Stimulated activated naive CD4-positive, alpha-beta T cell treated with Interleukin-2 at 50 U/mL for 16 hours (primary cell): Measurements from ENCODE around the gene RGS10.

Experiments
- DNase-seq: peaks from one replicate; lab custom pipeline; 2025; lab: John Stamatoyannopoulos, UW

The RGS10 gene

DNA sequence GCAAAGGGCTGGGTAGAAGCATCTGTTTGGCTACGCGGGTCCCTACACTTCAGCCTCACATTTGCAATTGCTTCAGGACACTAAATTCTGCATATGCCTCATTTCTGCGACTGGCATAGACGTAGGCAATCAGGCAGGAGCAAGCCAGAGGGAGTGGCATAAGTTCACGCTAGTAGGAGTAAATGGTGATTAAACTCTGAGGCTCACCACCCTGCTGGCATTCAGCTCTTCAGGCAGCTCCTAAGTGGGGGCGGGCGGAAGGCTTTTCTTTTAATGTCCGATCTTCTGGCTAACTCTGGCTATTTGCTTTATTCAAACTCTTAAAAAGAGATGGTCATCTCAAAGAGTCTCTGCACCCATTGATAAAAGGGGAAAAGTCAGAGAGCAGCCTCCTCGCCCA lies 45.3 kb downstream of the RGS10 start:
- no peak for DNase-seq

DNA sequence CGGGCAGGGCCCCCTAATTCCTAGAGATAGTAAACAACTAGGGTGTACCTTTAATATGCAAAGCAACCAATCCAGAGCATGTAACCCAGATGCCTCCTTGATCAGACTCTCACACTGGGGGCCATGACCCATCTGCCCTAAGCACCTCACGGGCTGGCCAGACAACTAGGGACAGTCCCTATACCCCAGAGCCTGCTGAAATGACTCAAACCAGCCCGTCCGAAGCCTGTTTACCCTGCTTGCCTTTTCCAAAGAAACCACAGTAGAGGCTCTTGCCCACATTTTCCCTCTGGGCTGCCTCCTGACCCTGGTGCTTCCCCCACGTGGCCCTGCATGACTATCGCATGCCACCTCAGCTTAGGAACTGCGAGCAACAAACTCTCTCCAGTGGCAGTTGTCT lies 46.2 kb downstream of the RGS10 start:
- peak; percentile 24 for DNase-seq

DNA sequence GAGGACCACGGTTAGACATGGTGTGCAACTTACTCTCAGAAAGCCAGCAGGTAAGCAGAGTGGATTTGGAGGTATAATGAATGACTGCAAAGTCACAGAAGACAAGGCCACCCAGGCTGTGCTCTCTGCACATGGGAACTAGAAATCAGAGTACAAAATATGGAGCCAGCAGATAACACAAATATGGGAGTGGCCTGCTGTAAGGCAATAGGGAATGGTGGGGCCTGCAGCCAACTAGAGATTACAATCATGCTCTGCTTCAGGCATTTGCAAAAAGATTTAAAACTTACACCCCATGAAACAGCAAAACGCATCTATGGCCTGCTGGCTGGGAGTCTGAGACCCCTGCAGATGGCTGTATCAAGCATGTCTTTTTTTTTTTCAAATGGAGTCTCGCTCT lies 47.0 kb downstream of the RGS10 start:
- DNase-seq = no peak

DNA sequence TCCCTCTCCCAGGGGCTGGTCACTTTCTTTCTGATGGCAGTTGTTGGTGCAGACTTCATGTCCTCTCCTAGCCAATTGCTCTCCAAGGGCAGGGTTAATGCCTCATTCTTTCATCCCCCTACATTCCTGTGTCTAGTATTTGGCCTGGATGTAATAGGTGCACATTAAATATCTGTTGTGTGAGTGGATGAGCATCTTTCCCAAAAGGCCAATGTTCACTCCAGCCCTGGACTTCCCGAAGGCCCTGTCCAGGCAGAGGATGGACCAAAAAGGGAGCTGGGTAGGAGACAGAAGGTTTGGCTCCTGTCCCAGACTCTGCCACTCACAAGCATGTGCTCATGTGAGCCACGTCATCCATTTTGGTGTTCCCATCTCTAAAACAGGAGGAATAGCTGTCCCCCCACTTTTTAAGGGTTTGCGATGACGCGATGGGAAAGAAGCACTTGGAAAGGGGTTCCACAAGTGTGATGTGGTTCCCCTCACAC lies 47.5 kb downstream of the RGS10 start:
- no peak for DNase-seq

DNA sequence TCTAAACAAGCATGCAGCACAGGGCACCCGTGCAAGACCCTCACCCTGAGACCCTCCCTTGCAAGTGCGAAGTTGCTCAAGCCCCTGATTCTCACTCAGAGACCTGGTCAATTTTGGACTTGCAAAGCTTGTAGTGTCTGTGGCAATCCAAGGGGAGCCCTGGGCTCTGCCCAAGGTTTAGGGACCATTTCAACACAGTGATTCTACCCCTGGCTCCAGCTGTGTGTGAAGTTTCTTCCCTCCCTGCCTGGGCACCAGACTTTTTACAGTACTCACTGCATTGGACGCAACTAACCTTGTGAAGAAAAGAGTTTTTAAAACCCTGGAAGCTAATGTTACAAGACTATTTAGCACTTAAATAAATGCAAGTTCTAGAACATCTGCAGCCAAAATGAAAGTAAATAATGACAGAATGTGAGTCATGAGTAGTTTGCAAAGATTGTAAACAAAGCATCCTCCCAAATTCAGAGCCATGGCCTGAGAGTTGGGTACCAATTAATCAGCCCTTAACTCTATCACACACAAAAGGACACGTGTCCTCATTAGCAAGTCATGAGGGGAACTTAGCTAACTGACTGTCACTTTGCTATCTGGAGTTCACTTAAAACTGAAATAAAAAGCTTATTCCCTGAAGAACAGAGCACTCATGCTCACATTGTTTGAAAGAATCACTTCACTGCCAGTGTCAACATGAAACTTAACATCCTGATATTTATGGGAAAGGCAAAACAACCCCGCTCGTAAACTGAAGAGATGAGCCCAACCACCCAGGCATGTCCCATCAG lies 48.1 kb downstream of the RGS10 start:
- no peak for DNase-seq

DNA sequence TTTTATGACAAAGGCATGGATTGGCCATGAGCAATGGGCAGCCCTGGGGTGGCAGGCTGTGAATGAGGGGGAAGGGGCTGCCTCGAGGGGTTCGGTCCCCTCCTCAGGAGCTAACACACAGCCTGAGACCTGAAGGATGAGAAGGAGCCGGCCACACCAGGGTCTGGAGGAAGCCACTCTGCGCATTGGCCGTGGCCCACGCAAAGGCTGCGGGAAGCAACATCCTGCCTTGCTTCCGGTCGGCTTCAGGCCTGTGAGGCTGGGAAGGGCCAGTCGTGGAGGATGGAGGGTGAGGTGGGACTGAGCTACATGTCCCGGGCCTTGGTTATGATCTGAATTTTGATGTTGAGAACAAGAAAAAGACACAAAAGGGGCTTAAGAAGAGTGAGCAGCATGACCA lies 49.4 kb downstream of the RGS10 start:
- DNase-seq = no peak

DNA sequence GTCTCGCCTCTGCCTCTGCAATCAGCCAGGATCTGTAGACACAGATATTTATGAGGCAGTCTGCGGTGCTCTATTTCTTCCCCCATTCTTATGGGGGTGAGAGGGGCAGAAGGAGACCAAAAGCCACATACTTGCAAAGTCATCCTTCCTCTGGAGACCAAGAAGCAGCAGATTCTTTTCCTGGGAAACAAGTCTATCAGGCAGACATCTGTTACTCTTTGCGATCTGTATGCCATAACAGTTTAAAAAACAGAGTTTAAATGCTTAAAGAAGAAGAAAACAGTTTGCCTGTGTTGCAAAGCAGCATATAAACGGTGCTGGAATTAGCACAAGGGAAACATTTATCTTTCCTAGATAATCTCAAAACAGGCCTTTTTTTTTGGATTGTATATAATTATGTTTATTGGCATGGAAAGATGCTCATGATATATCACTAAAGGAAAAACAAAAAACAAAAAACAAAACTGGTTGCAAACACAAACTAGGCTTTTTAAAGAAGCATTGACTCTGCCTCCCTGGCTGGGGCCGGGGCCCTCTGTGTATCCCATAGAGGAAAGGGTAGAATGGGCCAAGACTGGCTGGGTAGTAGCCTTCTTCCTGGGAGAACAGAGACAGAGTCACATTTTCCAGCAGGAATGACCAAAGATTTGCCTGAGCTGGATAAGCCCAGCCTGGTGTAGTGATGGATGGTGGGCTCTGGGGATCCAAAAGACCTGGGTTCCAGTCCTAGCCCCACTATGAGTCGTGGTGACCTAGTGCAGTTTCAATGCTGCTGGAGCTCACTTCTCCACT lies 50.4 kb downstream of the RGS10 start:
- no peak for DNase-seq

DNA sequence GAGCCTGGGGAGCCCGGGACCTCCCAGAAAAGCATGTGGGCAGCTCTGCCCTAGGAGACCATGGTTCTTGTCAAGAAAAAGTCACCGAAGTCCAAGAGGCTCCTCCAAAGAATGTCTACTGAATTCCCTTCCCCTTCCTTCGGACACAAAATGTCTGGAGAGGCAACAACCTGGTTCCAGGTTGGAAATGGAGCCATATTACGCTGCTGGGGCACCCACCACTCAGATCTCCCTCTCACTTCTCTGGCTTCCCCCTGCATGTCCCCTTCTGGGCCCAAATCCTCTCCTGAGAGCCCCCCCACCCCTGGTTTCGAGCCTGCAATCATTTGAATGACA lies 52.6 kb downstream of the RGS10 start:
- DNase-seq = no peak

DNA sequence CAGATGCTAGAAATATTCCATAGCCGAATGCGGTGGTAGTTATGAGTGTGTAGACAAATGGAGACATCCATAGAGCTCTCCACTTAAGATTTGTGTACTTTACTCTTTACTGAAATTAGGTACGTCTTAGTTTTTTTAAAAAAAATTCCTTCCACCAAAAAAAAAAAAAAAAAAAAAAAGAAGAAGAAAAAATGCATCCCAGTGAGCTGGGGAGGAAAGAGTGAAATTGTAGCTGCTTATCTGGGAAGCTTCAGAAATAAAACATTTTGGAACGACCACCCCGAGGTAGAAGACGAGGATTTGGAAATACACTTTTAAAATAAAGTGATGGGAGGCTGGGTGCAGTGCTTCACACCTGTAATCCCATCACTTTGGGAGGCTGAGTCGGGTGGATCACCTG lies 53.8 kb downstream of the RGS10 start:
- no peak for DNase-seq

DNA sequence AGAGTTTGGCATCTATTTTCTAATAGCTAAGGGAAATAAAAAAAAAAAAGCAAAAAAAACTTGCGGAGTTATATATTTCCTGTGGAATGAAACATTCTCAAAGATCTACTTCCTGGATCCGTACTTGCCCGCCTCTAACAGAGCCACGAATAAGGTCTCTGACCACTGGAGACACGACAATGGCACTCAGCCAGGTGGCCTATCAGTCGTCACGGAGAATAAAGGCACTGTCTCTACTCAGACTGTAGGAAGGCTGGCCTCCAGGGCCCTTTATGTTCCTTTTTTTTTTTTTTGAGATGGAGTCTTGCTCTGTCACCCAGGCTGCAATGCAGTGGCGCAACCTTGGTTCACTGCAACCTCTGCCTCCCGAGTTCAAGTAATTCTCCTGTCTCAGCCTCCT lies 58.7 kb downstream of the RGS10 start:
- no peak for DNase-seq

DNA sequence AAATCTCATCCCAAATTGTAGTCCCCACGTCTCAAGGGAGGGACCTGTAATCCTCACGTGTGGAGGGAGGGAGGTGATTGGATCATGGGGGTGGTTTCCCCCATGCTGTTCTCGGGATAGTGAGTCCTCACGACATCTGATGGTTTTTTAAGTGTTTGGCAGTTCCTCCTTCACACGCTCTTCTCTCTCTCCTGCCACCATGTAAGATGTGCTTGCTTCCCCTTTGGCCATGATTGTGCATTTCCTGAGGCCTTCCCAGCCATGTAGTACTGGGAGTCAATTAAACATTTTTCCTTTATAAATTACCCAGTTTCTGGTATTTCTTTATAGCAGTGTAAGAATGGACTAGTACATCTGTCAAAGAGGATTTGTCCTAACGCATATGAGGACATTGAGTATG lies 59.5 kb downstream of the RGS10 start:
- no peak for DNase-seq

DNA sequence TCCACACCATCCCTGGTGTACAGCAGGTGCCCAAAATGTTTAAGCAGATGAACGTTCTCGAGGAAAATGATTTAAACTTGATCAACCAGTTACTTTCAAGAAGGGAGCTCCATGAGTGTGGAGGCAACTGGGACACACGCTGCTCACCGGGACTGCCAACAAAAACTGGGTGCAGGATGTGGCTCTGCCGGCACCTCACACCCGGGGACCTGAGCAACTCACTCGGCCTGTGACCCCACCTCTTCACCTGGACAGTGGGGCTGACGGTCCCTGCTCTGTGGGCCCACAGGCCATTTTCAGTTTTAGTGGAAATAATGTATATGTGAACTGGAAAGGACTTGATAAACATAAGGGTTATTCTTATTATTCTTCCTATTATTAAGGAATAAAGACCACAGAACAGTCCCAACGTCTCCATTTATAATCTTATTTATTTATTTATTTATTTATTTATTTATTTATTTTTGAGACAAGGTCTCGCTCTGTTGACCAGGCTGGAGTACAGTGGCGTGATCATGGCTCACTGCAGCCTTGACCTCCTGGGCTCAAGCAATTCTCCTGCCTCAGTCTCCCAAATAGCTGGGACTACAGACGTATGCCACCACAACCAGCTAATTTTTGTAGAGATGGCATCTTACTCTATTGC lies 60.6 kb downstream of the RGS10 start:
- DNase-seq = no peak

DNA sequence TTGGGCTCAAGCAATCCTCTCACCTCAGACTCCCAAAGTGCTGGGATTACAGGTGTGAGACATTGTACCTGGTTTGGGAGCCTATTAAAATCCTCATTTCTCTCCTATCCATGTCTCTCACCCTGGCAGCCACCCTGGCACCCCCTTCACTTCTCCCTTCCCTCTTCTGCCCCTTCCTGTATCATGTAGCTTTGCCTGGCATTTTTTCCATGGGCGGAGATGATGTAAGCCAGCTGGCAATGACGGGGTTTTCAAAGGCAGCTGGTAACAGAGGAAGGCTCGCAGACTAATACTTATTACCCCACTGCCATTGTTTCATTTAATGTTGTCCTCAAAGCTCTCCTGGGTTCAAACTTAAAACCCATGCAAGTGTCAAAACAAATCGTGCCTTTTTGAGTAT lies 61.9 kb downstream of the RGS10 start:
- DNase-seq = no peak

DNA sequence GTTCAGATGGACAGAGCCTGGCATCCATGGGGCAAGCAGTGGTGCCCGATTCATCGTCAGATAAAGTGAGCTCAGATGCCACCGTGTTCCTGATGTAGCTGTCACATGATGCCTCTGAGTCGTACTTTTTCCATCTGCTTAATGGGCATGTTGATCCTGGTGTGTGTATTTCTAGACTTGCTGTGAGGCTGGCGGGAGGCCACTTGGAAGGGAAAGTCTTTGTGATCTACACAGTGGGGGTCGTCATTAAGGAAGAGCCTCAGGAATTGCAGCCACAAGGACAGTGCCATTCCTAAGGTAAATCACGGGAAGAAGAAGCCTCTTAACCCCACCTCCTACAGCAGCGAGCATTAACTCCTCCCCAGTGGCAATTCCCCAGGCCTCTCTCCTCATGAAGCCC lies 63.0 kb downstream of the RGS10 start:
- DNase-seq = no peak

DNA sequence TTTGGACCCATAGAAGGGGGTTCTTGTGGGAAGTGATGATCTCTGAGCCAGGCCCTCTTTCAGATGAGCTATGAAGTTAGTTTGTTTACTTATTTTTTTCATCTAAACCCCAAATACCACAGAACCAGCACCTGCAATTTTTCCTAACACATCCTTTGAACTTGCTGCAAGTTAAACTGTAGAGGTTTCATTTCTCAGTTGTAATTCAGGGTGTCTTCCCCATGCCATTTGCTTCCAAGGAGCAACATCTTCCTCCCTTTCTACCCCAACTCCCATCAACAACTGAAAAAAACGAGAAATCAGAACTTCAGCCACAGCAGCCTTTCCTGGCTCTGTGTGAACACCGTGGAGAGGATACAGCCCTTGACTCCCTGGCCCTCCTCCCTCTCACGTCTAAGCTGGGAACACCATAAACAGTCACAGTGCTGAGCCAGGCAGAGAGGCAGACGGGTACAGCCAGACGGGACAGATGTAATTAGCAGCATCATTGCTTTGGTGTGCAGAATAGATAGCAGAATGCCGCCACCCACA lies 63.6 kb downstream of the RGS10 start:
- DNase-seq = no peak

DNA sequence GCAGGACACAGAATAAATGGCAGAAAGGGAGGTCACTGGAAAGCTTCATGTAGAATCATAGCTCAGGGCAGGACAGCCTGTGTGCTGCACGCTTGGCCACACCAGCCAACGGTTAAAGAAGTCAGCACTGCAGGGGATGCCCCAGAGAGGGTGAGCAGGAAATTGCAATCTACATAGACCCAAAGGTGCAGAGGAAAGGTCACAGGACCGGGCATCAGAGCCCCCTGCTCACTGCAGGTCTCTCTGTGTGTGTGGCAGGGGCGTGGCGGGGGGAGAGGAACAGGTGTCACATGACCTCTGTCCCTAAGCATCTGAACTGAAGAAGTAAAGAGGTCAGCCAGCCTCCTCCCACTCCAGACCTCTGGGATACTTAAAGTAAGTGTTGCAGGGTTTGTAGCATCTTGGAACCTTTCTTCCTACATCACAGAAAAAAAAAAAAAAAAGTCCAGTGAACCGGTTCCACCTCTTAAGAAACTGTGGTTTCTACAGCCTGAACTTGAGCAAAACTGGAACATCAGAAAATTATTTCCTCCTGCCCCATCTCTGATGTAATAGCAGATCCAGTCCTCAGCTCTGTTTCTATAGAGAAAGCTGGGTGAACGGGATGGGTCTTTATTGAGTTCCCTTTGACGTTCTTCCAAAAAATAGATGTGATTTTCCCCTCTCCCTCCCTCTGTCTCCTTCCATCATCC lies 64.3 kb downstream of the RGS10 start:
- DNase-seq = no peak

DNA sequence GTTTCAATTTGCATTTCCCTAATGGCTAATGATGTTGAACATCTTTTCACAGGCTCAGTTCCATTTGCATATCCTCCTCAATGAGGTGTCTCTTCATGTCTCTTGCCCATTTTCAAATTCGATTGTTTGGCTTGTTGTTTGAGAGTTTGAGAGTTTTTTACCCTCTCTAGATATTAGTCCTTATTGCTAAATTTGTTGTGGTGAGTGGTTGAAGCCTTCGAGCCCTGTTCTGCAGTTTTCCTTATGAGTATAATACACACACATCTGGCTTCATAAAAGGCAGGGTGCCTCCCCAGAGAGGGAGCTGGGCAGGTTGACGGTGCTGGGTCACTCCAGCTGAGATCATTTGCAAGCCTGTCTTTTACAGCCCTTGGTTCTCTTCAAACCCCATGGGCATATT lies 65.1 kb downstream of the RGS10 start:
- no peak for DNase-seq

DNA sequence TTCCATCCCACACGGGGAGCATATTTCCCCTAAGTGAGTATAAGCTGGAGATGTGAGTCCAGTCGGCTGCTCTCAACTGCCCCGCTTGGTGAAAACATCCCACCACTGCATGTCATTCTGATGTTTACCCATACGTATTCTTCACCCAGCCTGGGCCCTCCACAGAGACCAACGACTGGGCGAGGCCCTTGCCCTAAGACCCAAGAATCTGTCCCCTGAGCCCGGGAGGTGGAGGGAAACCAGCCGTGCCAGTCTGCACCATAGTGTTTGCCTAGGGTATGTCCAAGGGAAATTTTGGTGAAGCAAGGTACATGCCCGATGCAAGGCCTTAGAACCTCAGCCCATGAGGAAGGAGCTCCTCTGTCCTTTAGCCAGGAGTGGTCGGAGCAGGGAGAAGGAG lies 67.9 kb downstream of the RGS10 start:
- no peak for DNase-seq

DNA sequence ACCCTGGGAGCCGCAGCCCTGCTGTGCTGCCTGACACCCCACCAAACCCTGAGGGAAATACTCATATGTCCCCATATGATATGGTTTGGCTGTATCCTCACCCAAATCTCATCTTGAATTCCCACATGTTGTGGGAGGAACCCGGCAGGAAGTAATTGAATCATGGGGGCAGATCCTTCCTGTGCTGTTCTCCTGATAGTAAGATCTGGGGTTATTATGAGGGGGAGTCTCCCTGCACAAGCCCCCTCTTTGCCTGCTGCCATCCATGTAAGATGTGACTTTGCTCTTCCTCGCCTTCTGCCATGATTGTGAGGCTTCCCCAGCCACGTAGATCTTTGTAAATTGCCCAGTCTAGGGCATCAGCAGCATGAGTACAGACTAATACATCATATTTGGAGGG lies 68.7 kb downstream of the RGS10 start:
- no peak for DNase-seq

DNA sequence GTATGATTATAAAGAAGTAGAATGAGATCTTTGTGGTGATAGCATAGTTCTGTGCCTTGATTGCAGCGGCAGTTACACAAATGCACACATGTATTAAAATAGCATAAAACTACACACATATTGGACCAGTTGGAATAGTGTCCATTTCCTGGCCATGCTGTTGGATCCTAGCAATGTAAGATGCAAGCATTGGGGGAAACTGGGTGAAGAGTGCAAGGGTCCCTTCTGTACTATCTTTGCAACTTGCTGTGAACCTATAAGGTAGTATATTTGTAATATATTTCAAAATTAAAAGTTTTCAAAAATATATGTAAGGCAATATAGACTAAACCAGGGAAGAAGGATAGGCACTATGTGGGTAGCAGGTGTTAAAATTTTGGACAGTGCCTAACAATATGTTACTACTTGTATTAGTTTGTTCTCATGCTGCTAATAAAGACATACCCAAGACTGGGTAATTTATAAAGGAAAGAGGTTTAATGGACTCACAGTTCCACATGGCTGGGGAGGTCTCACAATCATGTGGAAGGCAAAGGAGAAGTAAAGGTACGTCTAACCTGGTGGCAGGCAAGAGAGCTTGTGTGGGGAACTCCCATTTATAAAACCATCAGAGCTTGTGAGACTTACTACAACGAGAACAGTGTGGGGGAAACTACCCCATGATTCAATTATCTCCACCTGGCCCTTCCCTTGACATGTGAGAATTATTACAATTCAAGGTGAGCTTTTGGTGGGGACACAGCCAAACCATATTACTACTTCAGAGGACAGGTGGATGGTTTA lies 71.4 kb downstream of the RGS10 start:
- DNase-seq = no peak

DNA sequence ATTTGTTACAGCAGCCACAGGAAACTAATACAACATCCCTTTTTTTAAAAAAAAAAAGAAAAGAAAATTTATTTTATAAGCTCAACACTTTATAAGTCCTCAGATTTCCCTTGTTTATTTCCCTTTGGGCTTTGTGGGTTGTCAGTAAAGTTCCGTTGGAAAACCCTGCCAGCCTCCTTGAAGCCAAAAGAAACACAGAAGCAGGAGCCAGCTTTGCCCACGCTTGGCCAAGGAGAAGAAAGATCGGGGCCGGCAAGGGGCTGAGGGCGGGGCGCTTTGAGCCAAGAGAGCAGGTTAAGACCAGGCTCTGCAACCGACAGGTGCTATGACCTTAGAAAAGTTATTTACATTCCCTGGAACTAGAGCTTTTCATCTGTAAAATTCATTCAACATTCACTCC lies 72.7 kb downstream of the RGS10 start:
- DNase-seq = no peak

DNA sequence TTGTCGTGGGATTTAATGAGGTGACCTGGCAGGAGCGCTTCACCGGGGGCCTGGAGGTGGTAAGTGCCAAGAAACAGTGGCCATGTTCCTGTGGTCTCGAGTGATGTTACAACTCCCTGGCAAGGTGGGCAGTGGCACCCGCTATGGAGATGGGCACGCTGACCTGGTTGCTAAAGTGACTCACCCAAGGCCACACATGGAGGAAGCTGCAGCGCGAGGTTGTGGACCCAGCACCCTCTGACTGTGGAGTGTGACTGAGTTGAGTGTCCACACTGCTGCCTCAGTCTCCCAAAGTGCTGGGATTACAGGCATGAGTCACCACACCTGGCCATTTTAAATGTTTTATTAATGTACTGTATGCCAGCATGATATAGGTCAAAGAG lies 73.2 kb downstream of the RGS10 start:
- no peak for DNase-seq
